ENCODE data around the gene LRCH3. TPM values are rescaled to one million over a fixed set of nuclear protein-coding genes. Genes with fewer than 3 reads are reported as not detected.

The LRCH3 gene
- total RNA-seq, 1 experiment from 2014 or later, result 43.1 TPM

- H2AFZ ChIP-seq (ENCODE audit: low read length), result no peak overlapping the region
- no peaks in the 10 kb centered on the region for H3K9me3 ChIP-seq (ENCODE audit: low read length)
- TF ChIP-seq EZH2 (IDR thresholded peaks at IDR 0.05; ENCODE audit: low read length, unreplicated experiment), result no peak
- no peak for TF ChIP-seq CTCF (conservative IDR thresholded peaks at IDR 0.05; ENCODE audit: low read depth, low read length)
- TF ChIP-seq EZH2phosphoT487 (IDR thresholded peaks at IDR 0.05; ENCODE audit: borderline replicate concordance, low read length), result no peak
- no peaks in the 10 kb centered on the region for H4K20me1 ChIP-seq (ENCODE audit: low read length)
- H3K4me3 ChIP-seq (ENCODE audit: low read length), result no peak overlapping the region
- no peaks in the 10 kb centered on the region for H3F3A ChIP-seq (ENCODE audit: low read length, unreplicated experiment)
- H3K27ac ChIP-seq (ENCODE audit: low read length), result no peak overlapping the region
- H3K4me1 ChIP-seq (ENCODE audit: insufficient read depth, low read length), result no peaks in the 10 kb centered on the region
- no peaks in the 10 kb centered on the region for H3K27me3 ChIP-seq (ENCODE audit: low read length)
- no TSS peak for BruUV-seq (replicated peaks)
- no peak for ATAC-seq
- no peaks in the 10 kb centered on the region for H3K9me2 ChIP-seq (replicated peaks; ENCODE audit: low read length)
- ChIA-PET CTCF (no interaction called here), POLR2A (ENCODE audit: unreplicated experiment) (no interaction called here)
- H3K4me2 ChIP-seq (ENCODE audit: low read length), result no peak overlapping the region
- H3K36me3 ChIP-seq (ENCODE audit: low read depth, low read length), result peaks cover 18% of the 10 kb centered on the region; the same call in 1 of the 2 replicates
- H3K79me2 ChIP-seq (ENCODE audit: low read length), result no peaks in the 10 kb centered on the region
- no peak overlapping the region for H3K9ac ChIP-seq (ENCODE audit: low read length)
- intact Hi-C loops (cut with micrococcal nuclease), result no loop called here
- no peak for DNase-seq
Measured at GRCh38 chr3:197846491-197846890, 55.4 kb downstream of the LRCH3 start.

- Histone ChIP-seq H3K9me2 (replicated peaks; ENCODE audit: low read length) (no peaks in the 10 kb centered on the region), H3K4me2 (ENCODE audit: low read length) (no peak overlapping the region), H2AFZ (ENCODE audit: low read length) (no peak overlapping the region), H3K9me3 (ENCODE audit: low read length) (no peaks in the 10 kb centered on the region), H3K4me1 (ENCODE audit: insufficient read depth, low read length) (no peaks in the 10 kb centered on the region), H3K79me2 (ENCODE audit: low read length) (no peaks in the 10 kb centered on the region), H3F3A (ENCODE audit: low read length, unreplicated experiment) (no peaks in the 10 kb centered on the region), H3K36me3 (ENCODE audit: low read depth, low read length) (peaks cover 17% of the 10 kb centered on the region), H3K4me3 (ENCODE audit: low read length) (no peak overlapping the region), H3K9ac (ENCODE audit: low read length) (no peak overlapping the region), H3K27me3 (ENCODE audit: low read length) (no peaks in the 10 kb centered on the region), H3K27ac (ENCODE audit: low read length) (no peak overlapping the region), H4K20me1 (ENCODE audit: low read length) (no peaks in the 10 kb centered on the region)
- POLR2A ChIA-PET (ENCODE audit: unreplicated experiment), result no interaction called here
- intact Hi-C loops (cut with micrococcal nuclease), result no loop called here
- no TSS peak for BruUV-seq (replicated peaks)
- DNase-seq, result no peak
- CTCF ChIA-PET, result no interaction called here
- peak; percentile 56 for ATAC-seq
- TF ChIP-seq EZH2 (IDR thresholded peaks at IDR 0.05; ENCODE audit: low read length, unreplicated experiment) (no peak), EZH2phosphoT487 (IDR thresholded peaks at IDR 0.05; ENCODE audit: borderline replicate concordance, low read length) (no peak), CTCF (conservative IDR thresholded peaks at IDR 0.05; ENCODE audit: low read depth, low read length) (no peak)
Measured at GRCh38 chr3:197847866-197848401, 56.9 kb downstream of the LRCH3 start.

- Histone ChIP-seq H3K27me3 (ENCODE audit: low read length) (no peaks in the 10 kb centered on the region), H3K9me3 (ENCODE audit: low read length) (no peaks in the 10 kb centered on the region), H2AFZ (ENCODE audit: low read length) (no peak overlapping the region), H3K4me3 (ENCODE audit: low read length) (no peak overlapping the region), H3K9ac (ENCODE audit: low read length) (no peak overlapping the region), H3K79me2 (ENCODE audit: low read length) (no peaks in the 10 kb centered on the region), H3K36me3 (ENCODE audit: low read depth, low read length) (peaks cover 24% of the 10 kb centered on the region), H3F3A (ENCODE audit: low read length, unreplicated experiment) (no peaks in the 10 kb centered on the region), H3K27ac (ENCODE audit: low read length) (no peak overlapping the region), H3K4me1 (ENCODE audit: insufficient read depth, low read length) (no peaks in the 10 kb centered on the region), H4K20me1 (ENCODE audit: low read length) (no peaks in the 10 kb centered on the region), H3K4me2 (ENCODE audit: low read length) (no peak overlapping the region), H3K9me2 (replicated peaks; ENCODE audit: low read length) (no peaks in the 10 kb centered on the region)
- no TSS peak for BruUV-seq (replicated peaks)
- POLR2A ChIA-PET (ENCODE audit: unreplicated experiment), result no interaction called here
- CTCF ChIA-PET, result no interaction called here
- intact Hi-C loops (cut with micrococcal nuclease), result no loop called here
- DNase-seq (peak; percentile 3), ATAC-seq (peak; percentile 20; the same call in 1 of the 2 replicates)
- no peak for TF ChIP-seq EZH2phosphoT487 (IDR thresholded peaks at IDR 0.05; ENCODE audit: borderline replicate concordance, low read length)
- TF ChIP-seq EZH2 (IDR thresholded peaks at IDR 0.05; ENCODE audit: low read length, unreplicated experiment), result no peak
- no peak for TF ChIP-seq CTCF (conservative IDR thresholded peaks at IDR 0.05; ENCODE audit: low read depth, low read length)
Measured at GRCh38 chr3:197854596-197855343, 63.7 kb downstream of the LRCH3 start.

Measured in PC-3 (cell line).